ENCODE data around the gene ATG16L1.

Gene ATG16L1

GRCh38 chr2:233251306-233252116, at the start of gene ATG16L1:
TSS of gene ATG16L1 (plus strand) at chr2:233251673. CDS start at chr2:233251828, 155 bp downstream.
- DNase-seq (ENCODE audit: low spot score) = peak; percentile 98

GRCh38 chr2:233202531-233202944, 48.9 kb upstream of the ATG16L1 start:
- DNase-seq (ENCODE audit: low spot score) = no peak

DNA sequence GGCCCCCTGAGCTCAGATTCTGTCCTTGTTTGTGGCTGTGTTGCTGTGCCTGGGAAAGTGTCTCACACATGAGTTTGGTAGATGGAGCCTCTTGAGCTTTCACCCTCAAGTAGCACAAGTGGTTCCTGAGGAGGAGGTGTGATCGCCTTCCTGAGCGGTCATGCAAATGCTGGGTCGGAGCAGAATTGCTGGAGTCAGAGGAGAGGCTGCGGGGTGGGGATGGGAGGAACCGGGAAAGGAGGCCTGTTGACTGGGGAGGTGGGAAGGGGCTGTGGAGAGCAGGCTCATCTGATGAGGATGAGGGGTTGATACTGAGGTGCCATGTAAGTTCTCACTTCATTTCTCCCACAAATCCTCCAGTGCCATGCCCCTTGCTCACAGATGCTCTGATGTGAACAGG, 48.4 kb upstream of the ATG16L1 start:
- no peak for DNase-seq (ENCODE audit: low spot score)

DNA sequence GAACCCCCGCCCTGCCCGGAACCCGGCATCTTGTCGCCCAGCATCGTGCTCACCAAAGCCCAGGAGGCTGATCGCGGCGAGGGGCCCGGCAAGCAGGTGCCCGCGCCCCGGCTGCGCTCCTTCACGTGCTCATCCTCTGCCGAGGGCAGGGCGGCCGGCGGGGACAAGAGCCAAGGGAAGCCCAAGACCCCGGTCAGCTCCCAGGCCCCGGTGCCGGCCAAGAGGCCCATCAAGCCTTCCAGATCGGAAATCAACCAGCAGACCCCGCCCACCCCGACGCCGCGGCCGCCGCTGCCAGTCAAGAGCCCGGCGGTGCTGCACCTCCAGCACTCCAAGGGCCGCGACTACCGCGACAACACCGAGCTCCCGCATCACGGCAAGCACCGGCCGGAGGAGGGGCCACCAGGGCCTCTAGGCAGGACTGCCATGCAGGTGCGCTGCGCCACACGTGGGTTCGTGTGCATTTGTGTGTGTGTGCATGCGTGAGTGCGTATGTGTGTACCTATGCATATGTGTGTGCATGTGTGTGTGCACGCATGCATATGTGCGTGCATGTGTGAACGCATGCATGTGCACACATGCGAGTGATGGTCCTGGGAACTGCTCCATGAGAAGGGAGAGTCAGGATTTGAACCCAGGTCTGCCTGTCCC, 47.1 kb upstream of the ATG16L1 start:
- DNase-seq (ENCODE audit: low spot score) = no peak

DNA sequence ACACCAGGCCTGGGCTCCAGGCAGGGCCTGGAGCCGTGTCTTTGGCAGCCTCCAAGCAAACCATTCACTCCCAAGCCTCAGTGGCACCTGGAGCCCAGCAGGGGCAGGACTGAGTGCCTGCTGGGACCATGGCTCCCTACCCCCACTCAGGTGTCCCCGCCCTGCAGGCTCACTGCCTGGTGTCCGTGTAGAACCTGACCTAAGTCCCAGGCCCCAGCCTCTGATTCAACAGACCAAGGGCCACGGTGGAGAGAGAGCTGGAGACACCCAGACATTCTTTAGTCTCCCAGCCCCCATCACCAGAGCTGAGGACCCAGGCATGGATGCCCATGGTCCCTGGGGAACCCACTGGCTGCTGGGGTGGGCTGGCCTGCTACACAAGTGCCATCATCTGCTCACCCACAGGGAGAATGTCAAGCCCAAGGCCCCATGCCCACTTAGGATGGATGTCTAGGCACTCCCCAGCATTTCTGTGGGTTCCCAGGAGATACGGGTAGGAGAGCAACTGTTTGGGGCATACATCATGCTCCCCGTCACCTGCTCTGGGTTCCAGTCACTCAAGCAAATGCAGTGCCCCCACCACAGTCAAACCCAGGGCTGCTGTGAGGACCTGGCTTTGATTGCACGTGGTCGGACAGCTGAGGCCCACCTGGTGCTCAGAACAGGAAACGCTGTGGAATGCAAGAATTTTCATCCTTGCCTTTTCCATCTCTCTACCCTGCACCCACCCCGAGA, 42.9 kb upstream of the ATG16L1 start:
- DNase-seq (ENCODE audit: low spot score) = no peak

DNA sequence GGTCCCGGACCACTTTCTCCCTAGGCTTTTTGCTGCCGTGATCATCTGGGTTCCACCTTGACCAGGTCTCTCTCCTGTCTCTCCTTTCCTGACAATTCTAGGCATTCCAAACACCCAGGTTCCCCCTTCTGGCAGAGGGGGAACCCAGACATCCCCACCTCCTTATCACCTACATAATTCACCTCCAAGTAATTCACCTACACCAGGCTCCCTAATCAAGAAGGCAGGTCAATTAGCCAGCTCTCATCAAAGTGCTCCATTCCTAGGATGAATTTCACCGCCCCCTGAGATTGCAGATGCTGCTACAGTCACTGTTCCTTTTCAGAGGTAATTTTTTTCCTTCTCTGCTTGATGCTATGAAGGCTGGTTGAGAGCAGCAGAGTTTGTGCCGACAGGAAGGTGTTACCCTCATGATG, 42.3 kb upstream of the ATG16L1 start:
- no peak for DNase-seq (ENCODE audit: low spot score)

DNA sequence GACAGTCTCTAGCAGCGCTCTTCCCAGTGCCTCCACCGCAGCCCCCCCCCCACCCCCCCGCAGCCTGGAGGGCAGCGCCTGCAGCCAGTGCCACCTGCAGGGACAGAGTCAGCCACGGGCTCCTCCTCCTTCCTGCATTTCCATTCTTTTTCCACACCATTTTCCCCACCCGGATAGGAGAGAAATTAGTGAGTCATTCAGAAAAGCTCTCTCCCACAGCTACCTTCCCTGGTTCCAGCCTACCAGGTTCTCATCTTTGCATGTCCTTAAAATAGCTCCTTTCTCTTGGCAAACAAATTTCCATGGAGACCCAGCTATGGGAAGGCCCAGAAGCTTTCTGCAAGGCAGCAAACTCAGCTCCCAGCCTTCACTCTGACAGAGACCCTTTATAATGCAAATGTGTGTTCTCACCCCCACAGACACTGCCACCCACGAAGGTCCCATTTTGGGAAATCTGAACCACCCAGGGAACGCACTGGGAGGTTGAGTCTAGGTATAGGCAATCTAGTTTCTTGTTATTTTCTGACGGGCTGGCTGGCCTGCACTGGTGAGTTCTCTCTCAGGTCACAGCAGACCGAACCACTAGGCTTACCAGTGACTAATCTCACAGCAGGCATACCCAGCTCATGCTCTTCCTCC, 41.8 kb upstream of the ATG16L1 start:
- DNase-seq (ENCODE audit: low spot score) = peak; percentile 24

DNA sequence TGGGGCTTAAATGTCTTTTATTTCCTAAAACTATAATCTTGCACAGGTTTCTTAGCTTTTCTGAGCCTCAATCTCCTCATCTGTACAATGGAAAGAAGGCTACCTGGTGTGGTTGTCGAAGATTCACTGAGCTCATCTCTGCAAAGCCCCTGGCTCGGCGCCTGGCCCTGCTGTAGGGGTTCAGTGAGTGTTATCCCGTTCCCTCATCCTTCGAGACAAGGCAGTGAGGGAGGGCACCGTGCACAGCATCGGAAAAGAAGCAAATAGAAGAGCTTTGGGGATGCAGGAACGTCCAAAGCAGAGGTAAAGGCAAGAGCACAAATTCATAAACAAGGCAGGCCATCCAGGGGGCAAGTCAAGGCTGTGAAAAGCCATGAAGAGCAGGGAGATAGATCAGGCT, 41.2 kb upstream of the ATG16L1 start:
- no peak for DNase-seq (ENCODE audit: low spot score)

DNA sequence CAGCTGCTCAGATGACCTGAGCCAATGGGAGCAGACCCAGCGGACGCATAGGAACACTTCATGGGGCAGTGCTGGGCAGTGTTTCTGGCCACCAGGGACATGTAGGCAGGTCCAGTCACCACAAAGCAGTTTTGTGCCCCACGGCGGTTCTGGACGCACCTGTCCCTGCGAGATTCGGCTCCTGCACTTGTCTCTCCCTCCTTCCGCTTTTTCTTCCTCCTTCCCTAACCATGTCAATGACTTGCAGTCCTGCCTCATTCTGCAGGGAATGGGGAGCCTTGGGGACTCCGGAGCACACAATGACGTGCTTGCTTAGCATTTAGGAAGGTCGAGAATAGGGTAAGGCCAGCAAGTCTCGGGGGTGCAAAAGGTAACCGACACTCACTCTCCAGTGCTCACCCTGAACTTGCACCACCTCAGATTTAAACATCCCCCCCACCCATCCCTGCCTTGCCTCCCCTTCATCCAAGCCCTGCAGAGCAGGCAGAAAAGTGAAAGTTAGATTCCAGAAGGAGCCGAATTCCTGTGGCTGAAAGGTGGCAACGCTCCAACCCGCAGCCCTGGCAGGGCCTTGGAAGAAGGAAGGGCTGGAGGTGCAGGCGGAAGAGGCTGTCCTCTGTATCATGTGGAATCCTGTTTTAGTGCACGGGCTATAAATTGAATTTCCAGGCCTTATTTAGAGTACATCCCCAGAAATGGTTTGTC, 40.5 kb upstream of the ATG16L1 start:
- peak; percentile 76 for DNase-seq (ENCODE audit: low spot score)

- DNase-seq (ENCODE audit: low spot score) = no peak
Measured at GRCh38 chr2:233211548-233211895, 40.0 kb upstream of the ATG16L1 start.

GRCh38 chr2:233213011-233213410, 38.5 kb upstream of the ATG16L1 start:
- no peak for DNase-seq (ENCODE audit: low spot score)

DNA sequence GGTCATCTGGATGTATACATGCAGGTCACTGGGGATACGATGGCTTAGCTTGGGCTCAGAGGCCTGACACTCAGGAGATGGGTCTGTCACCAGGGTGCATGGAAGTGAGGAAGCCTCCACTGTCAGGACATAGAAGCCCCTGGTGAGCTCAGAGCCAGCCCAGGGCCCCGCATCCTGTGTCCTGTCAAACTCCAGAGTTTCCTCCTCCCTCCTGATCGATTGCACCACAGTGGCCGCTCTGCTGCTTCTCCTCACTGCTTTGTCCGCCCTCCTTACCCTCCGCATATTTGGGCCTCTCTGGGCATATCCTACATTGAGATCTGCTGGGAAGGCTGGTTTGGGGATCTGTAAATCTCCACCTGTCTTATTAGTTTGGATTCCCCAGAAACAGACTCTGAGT, 37.5 kb upstream of the ATG16L1 start:
- no peak for DNase-seq (ENCODE audit: low spot score)

DNA sequence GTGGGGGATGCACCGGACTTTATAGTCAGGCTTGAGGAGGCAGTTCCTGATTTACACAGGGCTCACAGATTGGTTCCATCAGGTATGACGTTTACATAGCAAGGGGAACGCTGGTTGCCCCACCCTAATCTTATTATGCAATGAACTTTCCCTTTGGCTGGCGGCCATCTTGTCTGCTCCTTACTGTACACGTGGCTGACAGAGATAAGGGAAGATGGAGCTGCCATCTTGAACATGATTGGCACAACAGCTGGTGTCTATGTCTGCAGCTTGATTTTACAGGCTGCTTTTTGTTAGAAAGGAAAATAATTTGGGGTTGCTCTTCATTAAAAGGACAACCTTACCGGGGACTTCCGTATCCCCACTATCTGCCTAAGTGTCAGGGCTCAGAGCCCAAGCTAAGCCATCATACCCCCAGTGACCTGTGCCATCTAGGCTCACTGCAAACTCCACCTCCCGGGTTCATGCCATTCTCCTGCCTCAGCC, 33.5 kb upstream of the ATG16L1 start:
- no peak for DNase-seq (ENCODE audit: low spot score)

GRCh38 chr2:233218836-233219235, 32.6 kb upstream of the ATG16L1 start:
- no peak for DNase-seq (ENCODE audit: low spot score)

GRCh38 chr2:233219848-233220247, 31.6 kb upstream of the ATG16L1 start:
- no peak for DNase-seq (ENCODE audit: low spot score)

DNA sequence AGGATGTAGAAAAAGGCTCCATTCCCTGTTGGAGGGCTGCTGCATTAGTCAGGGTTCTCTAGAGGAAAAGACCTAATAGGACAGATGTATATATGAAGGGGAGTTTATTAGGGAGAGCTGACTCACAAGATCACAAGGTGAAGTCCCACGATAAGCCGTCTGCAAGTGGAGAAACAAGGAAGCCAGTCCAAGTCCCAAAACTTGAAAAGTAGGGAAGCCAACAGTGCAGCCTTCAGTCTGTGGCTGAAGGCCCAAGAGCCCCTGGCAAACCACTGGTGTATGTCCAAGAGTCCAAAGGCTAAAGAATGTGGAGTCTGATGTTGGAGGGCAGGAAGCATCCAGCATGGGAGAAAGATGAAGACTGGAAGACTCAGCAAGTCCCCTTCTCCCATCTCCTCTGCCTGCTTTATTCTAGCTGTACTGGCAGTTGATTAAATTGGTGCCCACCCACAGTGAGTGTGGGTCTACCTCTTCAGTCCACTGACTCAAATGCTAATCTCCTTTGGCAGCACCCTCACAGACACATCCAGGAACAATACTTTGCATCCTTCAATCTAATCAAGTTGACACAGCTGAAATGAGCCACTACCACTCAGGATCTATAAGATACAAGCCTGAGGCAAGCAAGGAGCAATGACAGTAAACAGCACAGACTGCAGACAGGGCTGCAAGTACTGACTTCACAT, 30.0 kb upstream of the ATG16L1 start:
- DNase-seq (ENCODE audit: low spot score) = no peak

DNA sequence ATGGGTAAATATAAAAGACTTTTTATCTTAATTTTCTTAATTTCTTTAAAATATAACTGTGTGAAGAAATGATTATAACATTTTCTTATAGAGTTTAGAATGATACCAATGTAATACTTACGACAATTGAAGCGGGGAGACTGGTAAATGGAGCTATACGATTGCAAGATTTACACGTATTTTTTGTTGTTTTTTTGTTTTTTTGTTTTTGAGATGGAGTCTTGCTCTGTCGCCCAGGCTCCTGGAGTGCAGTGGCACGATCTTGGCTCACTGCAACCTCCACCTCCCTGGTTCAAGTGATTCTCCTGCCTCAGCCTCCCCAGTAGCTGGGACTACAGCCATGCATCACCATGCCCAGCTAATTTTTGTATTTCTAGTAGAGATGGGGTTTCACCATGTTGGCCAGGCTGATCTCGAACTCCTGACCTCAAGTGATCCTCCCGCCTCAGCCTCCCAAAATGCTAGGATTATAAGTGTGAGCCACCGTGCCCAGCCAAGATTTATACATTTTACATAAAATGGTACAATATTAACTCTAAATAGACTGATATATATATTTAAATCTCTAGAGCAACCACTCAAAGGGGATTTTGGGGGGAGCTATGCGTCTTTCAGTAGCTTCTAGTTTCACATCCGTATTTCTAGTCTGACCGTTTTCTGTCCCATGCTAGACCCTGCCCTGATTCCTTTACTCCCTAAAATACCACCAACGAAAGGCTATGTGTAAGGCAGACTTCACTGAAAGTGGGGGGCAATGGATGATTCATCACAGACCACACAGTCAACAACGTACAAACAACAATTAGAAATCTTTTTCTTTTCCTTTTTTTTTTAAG, 28.2 kb upstream of the ATG16L1 start:
- DNase-seq (ENCODE audit: low spot score) = no peak

DNA sequence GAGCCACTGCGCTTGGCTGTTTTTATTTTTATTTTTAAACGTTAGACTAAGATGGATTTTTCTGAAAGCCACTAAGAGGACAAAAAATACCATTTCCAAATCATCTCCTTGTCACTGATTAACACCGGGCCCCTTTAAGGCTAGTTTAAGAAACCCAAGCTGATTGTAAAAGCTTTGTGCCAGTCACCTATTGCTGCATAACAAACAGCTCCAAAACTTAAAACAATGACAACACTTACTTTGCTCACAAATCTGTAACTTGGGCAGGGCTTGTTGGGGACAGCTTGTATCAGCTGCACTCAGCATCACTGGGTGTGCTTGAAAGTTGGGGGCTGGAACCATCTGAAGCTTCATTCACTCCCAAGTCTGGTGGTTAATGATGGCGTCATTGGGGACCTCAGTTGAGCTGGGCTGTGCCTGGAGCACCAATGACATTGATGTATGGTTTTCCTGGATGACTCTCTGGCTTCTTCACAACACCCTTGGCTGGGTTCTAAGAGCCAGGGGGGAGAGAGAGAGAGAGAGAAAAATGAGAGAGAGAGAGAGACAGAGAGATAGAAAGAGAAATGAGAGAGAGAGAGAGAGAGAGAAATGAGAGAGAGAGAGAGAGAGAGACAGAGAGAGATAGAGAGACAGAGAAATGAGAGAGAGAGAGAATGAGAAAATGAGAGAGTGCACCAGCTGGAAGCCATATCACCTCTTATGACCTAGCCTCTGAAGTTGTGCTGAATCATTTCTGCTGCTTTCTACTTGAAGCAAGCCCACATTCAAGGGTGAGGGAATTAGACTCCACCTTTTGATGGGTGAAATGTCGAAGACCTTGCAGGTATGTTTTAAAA, 26.0 kb upstream of the ATG16L1 start:
- no peak for DNase-seq (ENCODE audit: low spot score)

GRCh38 chr2:233226511-233227031, 24.9 kb upstream of the ATG16L1 start:
- DNase-seq (ENCODE audit: low spot score) = no peak

Measured in COLO829 (cell line).